HG03520 (cell line): ENCODE data around the gene RSBN1L.
"Not testable (repeated sequence)": the region's sequence is repeated elsewhere in the genome, so short reads cannot be mapped to it uniquely, and the experiment has no call there.

ENCODE experiments used
- ATAC-seq: cut with Tn5 transposase; IDR thresholded peaks from one replicate; pipeline ENCODE4 v1.9.1; 2021; ENCODE audit warnings: mild to moderate bottlenecking, moderate library complexity; ENCODE audit not compliant: unreplicated experiment

Gene RSBN1L

GRCh38 chr7:77765481-77765880, 69.2 kb downstream of the RSBN1L start:
- no peak for ATAC-seq

DNA sequence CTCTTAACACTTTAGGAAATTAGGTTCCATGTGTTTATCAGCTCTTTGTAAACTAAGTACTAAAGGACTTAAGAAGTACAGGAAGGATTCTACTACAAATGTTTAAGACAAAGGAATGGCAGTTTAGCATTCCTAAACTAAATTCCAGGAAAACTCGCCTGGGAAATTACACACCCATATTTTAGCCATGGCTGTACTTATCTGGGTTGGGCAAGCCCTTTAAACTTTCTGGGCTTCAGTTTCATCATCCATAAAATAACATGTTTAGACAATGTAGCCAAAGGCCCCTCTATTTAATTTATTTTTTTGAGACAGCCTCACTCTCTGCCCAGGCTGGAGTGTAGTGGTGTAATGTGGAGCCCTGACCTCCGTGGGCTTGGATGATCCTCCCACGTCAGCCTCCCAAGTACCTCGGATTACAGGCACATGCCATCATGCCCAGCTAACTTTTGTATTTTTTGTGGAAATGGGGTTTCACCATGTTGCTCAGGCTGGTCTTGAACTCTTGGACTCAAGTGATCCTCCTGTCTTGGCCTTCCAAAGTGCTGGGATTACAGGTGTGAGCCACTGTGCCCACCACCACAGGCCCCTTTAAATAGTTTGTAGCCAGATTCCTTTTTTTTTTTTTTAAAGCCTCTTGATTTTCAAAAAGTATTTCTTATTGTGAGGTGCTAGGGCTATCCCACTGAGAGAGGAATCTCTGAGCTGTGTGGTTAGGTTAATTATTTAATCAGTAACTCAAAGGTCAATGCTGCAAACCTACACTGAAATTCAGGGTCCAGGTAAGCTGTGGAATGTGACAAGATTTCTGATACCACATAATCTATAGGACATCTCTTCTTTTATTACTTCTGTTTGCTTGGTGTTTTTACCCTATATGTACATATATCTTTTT, 69.9 kb downstream of the RSBN1L start:
- ATAC-seq = no peak

DNA sequence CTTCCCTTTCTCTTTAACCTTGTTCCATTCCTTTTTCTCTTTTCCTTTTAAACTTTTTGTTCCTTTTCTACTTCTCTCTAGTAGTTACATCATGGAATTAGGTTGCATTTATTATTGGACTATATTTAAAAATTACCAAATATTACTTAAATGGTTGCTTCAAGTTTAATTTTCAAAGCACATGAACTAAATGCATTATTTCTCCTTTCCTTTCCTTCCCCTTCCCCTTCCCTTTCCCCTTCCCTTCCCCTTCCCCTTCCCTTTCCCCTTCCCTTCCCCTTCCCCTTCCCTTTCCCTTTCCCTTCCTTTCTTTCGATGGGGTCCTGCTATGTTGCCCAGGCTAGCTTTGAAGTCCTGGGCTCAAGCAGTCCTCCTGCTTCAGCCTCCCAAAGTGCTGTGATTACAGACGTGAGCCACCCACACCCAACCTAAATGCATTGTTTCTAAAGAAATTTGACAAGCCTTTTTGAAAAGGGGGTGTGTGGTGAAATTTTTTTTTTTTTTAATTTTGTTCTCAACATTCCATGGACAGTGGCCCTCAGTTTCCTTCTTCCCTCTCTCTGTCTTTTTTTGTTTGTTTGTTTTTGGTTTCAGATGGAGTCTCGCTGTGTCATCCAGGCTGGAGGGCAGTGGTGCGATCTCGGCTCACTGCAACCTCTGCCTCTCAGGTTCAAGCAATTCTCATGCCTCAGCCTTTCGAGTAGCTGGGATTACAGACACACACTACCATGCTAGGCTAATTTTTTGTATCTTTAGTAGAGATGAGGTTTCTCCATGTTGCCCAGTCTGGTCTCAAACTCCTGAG, 70.7 kb downstream of the RSBN1L start:
- no peak for ATAC-seq

DNA sequence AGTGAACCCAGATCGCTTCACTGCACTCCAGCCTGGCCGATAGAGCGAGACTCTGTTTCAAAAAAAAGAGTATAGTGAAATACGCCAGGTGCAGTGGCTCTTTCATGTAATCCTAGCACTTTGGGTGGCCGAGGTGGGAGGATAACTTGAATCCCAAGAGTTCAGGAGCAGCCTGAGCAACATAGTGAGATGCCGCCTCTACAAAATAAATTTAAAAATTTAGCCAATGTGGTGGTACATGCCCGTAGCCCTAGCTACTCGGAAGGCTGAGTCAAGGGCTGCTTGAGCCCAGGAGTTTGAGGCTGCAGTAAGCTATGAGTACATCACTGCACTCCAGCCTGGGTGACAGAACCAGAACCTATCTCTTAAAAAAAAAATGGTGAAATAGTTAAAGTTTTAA, 74.1 kb downstream of the RSBN1L start:
- no peak for ATAC-seq

GRCh38 chr7:77771901-77772300, 75.6 kb downstream of the RSBN1L start:
- no peak for ATAC-seq

- ATAC-seq = no peak
Observed at GRCh38 chr7:77778535-77778934, 82.3 kb downstream of the RSBN1L start.

DNA sequence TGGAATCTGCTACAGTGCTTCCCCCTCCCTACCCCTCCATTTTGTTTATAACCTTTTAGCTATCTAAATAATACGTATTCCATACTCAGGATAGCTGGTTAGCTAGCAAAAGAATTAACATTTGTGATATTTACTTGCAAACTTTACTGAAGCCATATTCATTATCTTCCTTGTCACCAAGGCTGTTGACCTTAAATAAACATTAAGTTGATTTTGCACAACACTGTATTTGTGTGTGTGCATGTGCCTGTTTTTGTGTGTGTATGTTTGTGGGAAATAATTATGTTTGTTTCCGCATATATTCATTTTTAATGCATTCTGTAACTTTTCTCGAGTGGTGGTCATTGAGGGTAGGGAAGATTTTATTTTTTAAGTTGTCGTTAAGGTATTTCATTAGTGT, 86.1 kb downstream of the RSBN1L start:
- ATAC-seq = no peak

GRCh38 chr7:77783111-77783510, 86.9 kb downstream of the RSBN1L start:
- ATAC-seq = no peak

DNA sequence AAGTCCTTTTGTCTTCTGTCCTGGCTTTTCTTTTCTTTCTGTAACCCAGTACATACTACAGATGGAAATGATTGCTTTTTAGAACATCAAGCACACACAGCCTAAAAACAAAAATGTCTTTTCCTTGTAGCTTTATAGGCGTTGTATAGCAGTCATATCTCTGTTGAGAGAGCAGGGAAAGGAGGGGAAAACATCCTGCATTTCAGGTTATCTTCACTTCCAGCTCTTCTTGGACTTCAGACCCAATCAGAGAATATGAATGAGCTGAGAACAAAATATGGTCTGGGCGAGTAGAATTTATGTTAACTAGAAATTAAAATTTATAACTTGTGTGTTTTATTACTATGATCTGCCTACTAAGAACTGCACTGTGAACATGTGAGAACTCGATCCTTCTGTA, 87.3 kb downstream of the RSBN1L start:
- no peak for ATAC-seq

GRCh38 chr7:77784426-77784825, 88.2 kb downstream of the RSBN1L start:
- not testable (repeated sequence) for ATAC-seq

- no peak for ATAC-seq
Observed at GRCh38 chr7:77786018-77786417, 89.8 kb downstream of the RSBN1L start.

- ATAC-seq = no peak
Observed at GRCh38 chr7:77786741-77787140, 90.5 kb downstream of the RSBN1L start.

DNA sequence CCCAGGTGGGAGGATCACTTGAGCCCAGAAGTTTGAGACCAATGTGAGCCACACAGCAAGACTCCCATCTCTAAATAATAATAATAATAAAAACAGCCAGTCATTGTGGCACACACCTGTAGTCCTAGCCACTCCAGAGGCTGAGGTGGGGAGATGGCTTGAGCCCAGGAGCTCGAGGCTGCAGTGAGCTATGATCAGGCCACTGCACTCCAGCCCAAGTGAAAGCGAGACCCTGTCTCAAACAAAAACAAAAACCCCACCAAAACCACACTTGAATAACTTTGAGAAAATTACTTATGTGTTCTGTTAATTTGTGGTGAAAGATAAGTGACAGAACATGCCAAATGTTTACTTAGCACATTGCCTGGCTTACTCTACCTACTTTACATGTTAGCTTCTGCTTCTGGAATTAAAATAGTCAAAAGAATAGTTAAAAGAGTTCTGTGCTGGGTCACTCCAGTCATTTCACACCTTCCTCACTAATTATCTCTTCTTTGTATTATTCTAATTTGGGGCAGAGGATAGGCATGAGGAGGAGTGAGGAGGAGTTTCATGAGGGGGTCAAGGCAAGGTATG, 92.2 kb downstream of the RSBN1L start:
- no peak for ATAC-seq

DNA sequence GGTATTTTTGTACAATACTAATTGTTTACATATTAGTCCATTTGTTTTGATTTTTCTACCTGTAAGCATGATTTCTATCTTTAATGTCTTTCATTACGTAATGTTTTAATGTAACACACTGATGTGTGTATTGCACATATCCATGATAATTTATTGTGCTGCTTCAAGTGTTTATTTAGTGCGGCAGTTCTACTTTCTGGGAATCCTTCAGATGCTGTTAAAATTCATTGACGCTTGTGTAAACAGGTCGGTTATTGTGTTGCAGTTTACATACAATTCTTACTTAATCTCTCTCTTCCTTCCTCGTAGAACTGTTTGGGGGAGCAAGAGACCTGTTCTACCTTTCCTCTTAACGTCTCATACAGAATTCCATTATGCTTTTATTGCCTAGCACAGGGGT, 95.1 kb downstream of the RSBN1L start:
- ATAC-seq = no peak

- no peak for ATAC-seq
Observed at GRCh38 chr7:77791956-77792355, 95.7 kb downstream of the RSBN1L start.

- ATAC-seq = no peak
Observed at GRCh38 chr7:77794000-77794399, 97.7 kb downstream of the RSBN1L start.

DNA sequence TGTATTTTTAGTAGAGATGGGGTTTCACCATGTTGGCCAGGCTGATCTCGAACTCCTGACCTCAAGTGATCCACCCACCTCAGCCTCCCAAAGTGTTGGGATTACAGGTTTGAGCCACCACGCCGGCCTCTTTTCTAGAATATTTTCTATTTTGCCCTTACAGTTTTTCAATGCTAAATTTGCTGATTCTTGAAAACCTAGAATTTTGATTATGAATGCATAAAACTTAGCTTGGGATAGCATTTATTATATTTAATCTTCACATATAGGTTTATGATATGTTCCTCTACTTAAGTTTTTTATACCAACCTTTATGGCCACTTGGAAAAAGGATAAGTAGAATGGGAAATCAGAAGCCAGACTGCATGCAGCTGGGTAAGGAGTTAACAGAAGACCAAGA, 99.8 kb downstream of the RSBN1L start:
- ATAC-seq = no peak

- no peak for ATAC-seq
Observed at GRCh38 chr7:77796960-77797359, 100.7 kb downstream of the RSBN1L start.

GRCh38 chr7:77797734-77798393, 101.6 kb downstream of the RSBN1L start:
- ATAC-seq = peak; percentile 28

- peak; percentile 87 for ATAC-seq
Observed at GRCh38 chr7:77798394-77799077, 102.3 kb downstream of the RSBN1L start, which contains the start of the genes PHTF2 and TMEM60. TSS of gene PHTF2 (plus strand) at chr7:77798773. TSS of gene TMEM60 (minus strand) at chr7:77798434. CDS start at chr7:77794373, 4,061 bp downstream.
